ENCODE measurements around the gene MSX2.

MSX2 gene

GRCh38 chr5:174727794-174728680, 3.7 kb downstream of the MSX2 start:
- Histone ChIP-seq H3K27me3 (ENCODE audit: insufficient read depth, low read length) (no peaks in the 10 kb centered on the region), H2AK5ac (ENCODE audit: low read length) (no peak overlapping the region), H2AFZ (ENCODE audit: insufficient read depth, low read length, poor library complexity) (no peak overlapping the region), H2BK12ac (ENCODE audit: low read length) (no peak overlapping the region), H2BK120ac (ENCODE audit: insufficient read depth, low read length, poor library complexity) (no peak overlapping the region), H3K79me1 (ENCODE audit: low read length) (peaks cover 67% of the 10 kb centered on the region), H4K8ac (ENCODE audit: low read depth, low read length) (no peak overlapping the region), H3K14ac (ENCODE audit: low read length) (no peak overlapping the region), H3K4me1 (ENCODE audit: control insufficient read depth in 1 of 2, insufficient read depth in 2 of 2, low read length in 2 of 2) (peaks cover 12 to 21% of the 10 kb centered on the region in 2 experiments), H4K12ac (ENCODE audit: low read depth, low read length) (no peak overlapping the region), H3K79me2 (ENCODE audit: control insufficient read depth, insufficient read depth, low read length, poor library complexity) (peaks cover 57% of the 10 kb centered on the region), H3K27ac (ENCODE audit: low read depth, low read length) (peak overlapping the region; percentile 97), H3K4me2 (ENCODE audit: low read length) (peak overlapping the region; percentile 89), H3K4ac (ENCODE audit: low read depth, low read length) (peak overlapping the region; percentile 65), H3K4me3 (ENCODE audit: low read depth, low read length) (peak overlapping the region; percentile 64), H3K9ac (ENCODE audit: low read length) (peak overlapping the region; percentile 73), H2BK5ac (ENCODE audit: low read depth, low read length, poor library complexity) (no peak overlapping the region), H3K18ac (ENCODE audit: low read length) (no peak overlapping the region), H3K36me3 (ENCODE audit: control insufficient read depth in 1 of 2, insufficient read depth in 2 of 2, low read length in 2 of 2) (peaks cover 38 to 57% of the 10 kb centered on the region in 2 experiments), H4K91ac (ENCODE audit: low read depth, low read length) (no peak overlapping the region), H3K23ac (ENCODE audit: low read length) (no peak overlapping the region), H3K9me3 (ENCODE audit: insufficient read depth, low read depth, low read length) (no peaks in the 10 kb centered on the region)
- WGBS (ENCODE audit: extremely low coverage, insufficient coverage, insufficient read length): no CpG with 5 or more reads among the region's 11 CpGs
- peak in 1 of 2 donors; percentile 70 for DNase-seq

GRCh38 chr5:174729075-174729680, 4.8 kb downstream of the MSX2 start:
- Histone ChIP-seq H3K14ac (ENCODE audit: low read length) (peak overlapping the region; percentile 21), H3K36me3 (ENCODE audit: control insufficient read depth in 1 of 2, insufficient read depth in 2 of 2, low read length in 2 of 2) (peaks cover 38 to 57% of the 10 kb centered on the region in 2 experiments), H3K4me1 (ENCODE audit: control insufficient read depth in 1 of 2, insufficient read depth in 2 of 2, low read length in 2 of 2) (peaks cover 13 to 20% of the 10 kb centered on the region in 2 experiments), H3K4me3 (ENCODE audit: low read depth, low read length) (peak overlapping the region; percentile 41), H3K18ac (ENCODE audit: low read length) (no peak overlapping the region), H2AK5ac (ENCODE audit: low read length) (no peak overlapping the region), H2BK5ac (ENCODE audit: low read depth, low read length, poor library complexity) (no peak overlapping the region), H3K27me3 (ENCODE audit: insufficient read depth, low read length) (no peaks in the 10 kb centered on the region), H3K79me1 (ENCODE audit: low read length) (peaks cover 60% of the 10 kb centered on the region), H2BK12ac (ENCODE audit: low read length) (no peak overlapping the region), H2BK120ac (ENCODE audit: insufficient read depth, low read length, poor library complexity) (no peak overlapping the region), H3K9ac (ENCODE audit: low read length) (peak overlapping the region; percentile 39), H4K8ac (ENCODE audit: low read depth, low read length) (no peak overlapping the region), H3K9me3 (ENCODE audit: insufficient read depth, low read depth, low read length) (no peaks in the 10 kb centered on the region), H3K4me2 (ENCODE audit: low read length) (peak overlapping the region; percentile 57), H3K79me2 (ENCODE audit: control insufficient read depth, insufficient read depth, low read length, poor library complexity) (peaks cover 53% of the 10 kb centered on the region), H3K4ac (ENCODE audit: low read depth, low read length) (peak overlapping the region; percentile 28), H3K27ac (ENCODE audit: low read depth, low read length) (peak overlapping the region; percentile 50), H4K91ac (ENCODE audit: low read depth, low read length) (no peak overlapping the region), H2AFZ (ENCODE audit: insufficient read depth, low read length, poor library complexity) (no peak overlapping the region), H3K23ac (ENCODE audit: low read length) (peak overlapping the region; percentile 0), H4K12ac (ENCODE audit: low read depth, low read length) (no peak overlapping the region)
- no peak for DNase-seq
- WGBS (ENCODE audit: extremely low coverage, insufficient coverage, insufficient read length): no CpG with 5 or more reads among the region's 18 CpGs

GRCh38 chr5:174731214-174732035, 7.0 kb downstream of the MSX2 start:
- peaks cover 39% of the 10 kb centered on the region for H3K79me2 ChIP-seq (ENCODE audit: control insufficient read depth, insufficient read depth, low read length, poor library complexity)
- no peak for DNase-seq
- H3K27me3 ChIP-seq (ENCODE audit: insufficient read depth, low read length): no peaks in the 10 kb centered on the region
- H3K9ac ChIP-seq (ENCODE audit: low read length): peak overlapping the region; percentile 35
- peak overlapping the region; percentile 65 for H3K4ac ChIP-seq (ENCODE audit: low read depth, low read length)
- no peak overlapping the region for H3K4me3 ChIP-seq (ENCODE audit: low read depth, low read length)
- H2BK5ac ChIP-seq (ENCODE audit: low read depth, low read length, poor library complexity): peak overlapping the region; percentile 90
- H2BK120ac ChIP-seq (ENCODE audit: insufficient read depth, low read length, poor library complexity): peak overlapping the region; percentile 79
- H3K14ac ChIP-seq (ENCODE audit: low read length): peak overlapping the region; percentile 96
- H3K9me3 ChIP-seq (ENCODE audit: insufficient read depth, low read depth, low read length): no peaks in the 10 kb centered on the region
- peak overlapping the region; percentile 60 for H4K91ac ChIP-seq (ENCODE audit: low read depth, low read length)
- H2BK12ac ChIP-seq (ENCODE audit: low read length): peak overlapping the region; percentile 55
- peak overlapping the region; percentile 60 for H4K12ac ChIP-seq (ENCODE audit: low read depth, low read length)
- peak overlapping the region; percentile 84 for H3K18ac ChIP-seq (ENCODE audit: low read length)
- H2AFZ ChIP-seq (ENCODE audit: insufficient read depth, low read length, poor library complexity): no peak overlapping the region
- H2AK5ac ChIP-seq (ENCODE audit: low read length): no peak overlapping the region
- peak overlapping the region; percentile 51 for H3K4me2 ChIP-seq (ENCODE audit: low read length)
- H4K8ac ChIP-seq (ENCODE audit: low read depth, low read length): peak overlapping the region; percentile 25
- WGBS (ENCODE audit: extremely low coverage, insufficient coverage, insufficient read length): no CpG with 5 or more reads among the region's 45 CpGs
- peaks cover 28 to 45% of the 10 kb centered on the region in 2 experiments for H3K36me3 ChIP-seq (ENCODE audit: control insufficient read depth in 1 of 2, insufficient read depth in 2 of 2, low read length in 2 of 2)
- peaks cover 23 to 33% of the 10 kb centered on the region in 2 experiments for H3K4me1 ChIP-seq (ENCODE audit: control insufficient read depth in 1 of 2, insufficient read depth in 2 of 2, low read length in 2 of 2)
- peak overlapping the region; percentile 95 for H3K27ac ChIP-seq (ENCODE audit: low read depth, low read length)
- no peak overlapping the region for H3K23ac ChIP-seq (ENCODE audit: low read length)
- H3K79me1 ChIP-seq (ENCODE audit: low read length): peaks cover 60% of the 10 kb centered on the region

Measured in trophoblast cell (in vitro differentiated cells and primary cell).